Ishikawa (cell line): ENCODE data around the gene CDC25A.

ENCODE experiments used
- CEBPB ChIP-seq: IDR thresholded peaks from 2 replicates; pipeline ENCODE4 v1.6.1; 2012
- TEAD4 ChIP-seq: IDR thresholded peaks from 2 replicates; pipeline ENCODE4 v1.6.1; 2012

- TF ChIP-seq TEAD4 (no peak), CEBPB (no peak)
Observed at GRCh38 chr3:48194446-48195071, 6.3 kb upstream of the CDC25A start.
